GM10248 (cell line): ENCODE results near the gene MYL7.

ENCODE experiments used
- CTCF ChIA-PET: fragments of 300-600 bp; sonication (Branson Sonifier 250); formaldehyde crosslinking; extraction: SDS; loops from one replicate; lab custom pipeline; 2021; ENCODE audit warnings: antibody characterized with exemption; lab: Yijun Ruan, JAX
- POLR2A ChIA-PET: fragments of 350-650 bp; sonication (Branson Sonifier 250); formaldehyde crosslinking; extraction: SDS; loops from one replicate; lab custom pipeline; 2020; ENCODE audit warnings: antibody characterized with exemption; lab: Yijun Ruan, JAX
- DNase-seq: peaks from one replicate; pipeline ENCODE4 v3.0.0; 2012; ENCODE audit errors: extremely low spot score
- TF ChIP-seq, protein P1 (sequence below): IDR thresholded peaks from 2 replicates; pipeline ENCODE4 v1.5.1; 2012; ENCODE audit warnings: mild to moderate bottlenecking, low read depth; ENCODE audit errors: extremely low read depth, missing control alignments, control extremely low read depth

Gene MYL7

DNA sequence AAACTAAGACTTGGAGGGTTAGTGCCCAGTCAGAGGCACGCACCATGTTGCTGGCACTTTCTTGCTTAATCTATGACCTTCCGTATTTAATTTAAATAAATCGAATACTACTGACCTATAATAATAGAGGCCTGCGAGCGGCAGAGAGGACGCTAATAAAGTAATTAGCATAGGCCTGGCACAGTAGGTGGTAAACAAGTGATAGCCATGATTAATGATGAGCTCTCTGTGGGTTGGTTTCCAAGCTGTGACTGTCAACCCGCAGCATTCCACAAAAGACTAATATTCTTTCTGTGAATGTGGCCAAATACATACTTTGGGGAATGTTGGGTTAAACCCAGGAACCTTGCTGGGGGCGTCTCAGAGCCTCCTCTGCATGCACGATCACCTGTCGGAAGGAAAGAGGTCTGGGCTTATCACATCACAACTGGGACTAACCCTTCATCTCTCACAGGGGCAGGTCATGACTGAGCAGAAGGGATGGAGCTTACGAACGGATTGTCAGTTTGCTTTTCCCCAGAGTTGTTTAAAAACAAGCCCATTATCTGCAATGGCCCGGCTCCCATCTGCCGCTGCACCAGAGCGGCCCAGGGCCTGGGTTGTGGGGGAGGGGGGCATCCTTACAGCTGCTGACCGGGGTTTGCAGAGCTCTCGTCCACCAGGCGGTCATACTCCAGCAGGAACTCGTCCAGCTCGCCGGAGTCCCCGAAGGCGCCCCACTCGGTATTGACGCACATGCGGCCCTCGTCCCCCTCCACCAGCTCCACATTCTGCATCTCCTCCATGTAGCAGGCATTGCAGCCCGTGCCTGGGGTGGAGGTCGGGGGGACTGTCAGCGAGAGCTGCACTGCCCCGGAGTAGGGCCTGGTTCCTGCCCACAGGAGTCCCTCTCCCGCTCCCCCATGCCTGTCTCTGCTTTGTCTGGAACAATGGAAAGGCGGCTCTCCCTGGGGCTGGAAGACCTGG lies 6.2 kb upstream of the MYL7 start:
- ChIA-PET CTCF (interaction anchor here (1.3 to 1.8 kb wide), 4 partner anchors 9 to 94 kb away, joined by 3 to 7 read pairs (median 5); no protein-coding TSS in a partner anchor), POLR2A (interaction anchor here (0.5 kb wide), 1 partner anchor 66 kb away, joined by 4 read pairs; no protein-coding TSS in a partner anchor)
- TF ChIP-seq, protein P1, sequence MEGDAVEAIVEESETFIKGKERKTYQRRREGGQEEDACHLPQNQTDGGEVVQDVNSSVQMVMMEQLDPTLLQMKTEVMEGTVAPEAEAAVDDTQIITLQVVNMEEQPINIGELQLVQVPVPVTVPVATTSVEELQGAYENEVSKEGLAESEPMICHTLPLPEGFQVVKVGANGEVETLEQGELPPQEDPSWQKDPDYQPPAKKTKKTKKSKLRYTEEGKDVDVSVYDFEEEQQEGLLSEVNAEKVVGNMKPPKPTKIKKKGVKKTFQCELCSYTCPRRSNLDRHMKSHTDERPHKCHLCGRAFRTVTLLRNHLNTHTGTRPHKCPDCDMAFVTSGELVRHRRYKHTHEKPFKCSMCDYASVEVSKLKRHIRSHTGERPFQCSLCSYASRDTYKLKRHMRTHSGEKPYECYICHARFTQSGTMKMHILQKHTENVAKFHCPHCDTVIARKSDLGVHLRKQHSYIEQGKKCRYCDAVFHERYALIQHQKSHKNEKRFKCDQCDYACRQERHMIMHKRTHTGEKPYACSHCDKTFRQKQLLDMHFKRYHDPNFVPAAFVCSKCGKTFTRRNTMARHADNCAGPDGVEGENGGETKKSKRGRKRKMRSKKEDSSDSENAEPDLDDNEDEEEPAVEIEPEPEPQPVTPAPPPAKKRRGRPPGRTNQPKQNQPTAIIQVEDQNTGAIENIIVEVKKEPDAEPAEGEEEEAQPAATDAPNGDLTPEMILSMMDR = no peak
- DNase-seq = no peak

- ChIA-PET CTCF (interaction anchor here (1.4 to 1.8 kb wide), 3 partner anchors 18 to 95 kb away, joined by 3 to 7 read pairs (median 4); no protein-coding TSS in a partner anchor), POLR2A (no interaction called here)
- peak; percentile 84 for DNase-seq
- TF ChIP-seq, protein P1 = no peak
These were observed 5.1 kb upstream of the MYL7 start for GRCh38 chr7:44145969-44146911.

- TF ChIP-seq, protein P1 = no peak
- CTCF ChIA-PET = interaction anchor here (0.6 kb wide), 1 partner anchor 25 kb away, joined by 3 read pairs; no protein-coding TSS in a partner anchor
- no peak for DNase-seq
- POLR2A ChIA-PET = no interaction called here
These were observed 4.4 kb upstream of the MYL7 start for GRCh38 chr7:44145479-44145968.

DNA sequence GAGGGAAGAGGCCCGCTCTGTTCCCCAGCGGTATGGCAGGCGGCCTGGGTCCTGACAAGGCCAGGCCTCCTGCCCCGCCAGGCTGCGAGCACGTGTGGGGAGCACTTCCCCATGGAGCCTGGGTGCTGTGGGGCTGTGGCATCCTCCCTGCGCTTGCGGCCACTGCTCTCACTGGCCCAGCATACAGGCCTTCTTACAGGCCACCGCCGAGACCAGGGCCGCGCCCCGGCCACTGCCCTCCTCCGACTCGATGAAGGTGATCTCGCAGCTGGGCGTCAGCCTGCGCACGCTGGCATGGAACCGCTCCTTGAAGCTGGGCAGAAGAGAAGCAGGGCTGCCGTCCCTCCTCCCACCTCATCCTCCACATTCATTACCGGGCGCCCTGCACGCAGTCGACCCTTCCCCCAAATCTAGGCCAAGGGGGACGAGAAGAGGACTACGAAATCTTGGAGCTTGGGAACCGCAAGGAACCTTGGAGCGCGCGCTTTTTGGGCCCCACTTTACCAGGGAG lies 3.9 kb upstream of the MYL7 start:
- ChIA-PET POLR2A (no interaction called here), CTCF (interaction anchor here (0.6 kb wide), 1 partner anchor 26 kb away, joined by 3 read pairs; no protein-coding TSS in a partner anchor)
- TF ChIP-seq, protein P1 = no peak
- no peak for DNase-seq

- CTCF ChIA-PET = interaction anchor here (0.6 to 1.2 kb wide), 2 partner anchors 13 to 26 kb away, joined by 3 read pairs; no protein-coding TSS in a partner anchor
- DNase-seq = no peak
- POLR2A ChIA-PET = no interaction called here
- TF ChIP-seq, protein P1 = no peak
These were observed 3.4 kb upstream of the MYL7 start for GRCh38 chr7:44144426-44144967.
